Heart left ventricle (tissue), 13 donors: ENCODE measurements around the gene RUNX2.

Source experiments
- CTCF ChIP-seq, 12 donors: fragments of 200-600 bp; sonication (generic) in 4 of 12; IDR thresholded peaks; one replicate each; pipeline versions ENCODE4 v1.5.0 to v1.8.0; 2018 to 2022; ENCODE audit warnings: antibody characterized with exemption in 12 of 12, mild to moderate bottlenecking in 5 of 12
- POLR2A ChIP-seq, 2 donors: fragments of 450-650 bp; IDR thresholded peaks; one replicate each; pipeline ENCODE4 v1.6.1; 2017; ENCODE audit warnings: antibody characterized with exemption in 2 of 2, mild to moderate bottlenecking in 2 of 2, moderate library complexity in 2 of 2
- donor health status: ischemic (EF 13 %, LVEDD 7.1; RV severe dilation, severe dysfunction).
- donor health status: DM: no; HTN: yes; CAD: no.
- donor health status: DM: no; HTN: no; CAD: no.
- donor health status: ischemic (EF 25% LVEDD 6.9; RV normal size, moderate dysfunction).
- donor health status: ischemic (EF 25% LVEDD 5.7; RV mildly dilated, moderate dysfunction).
- donor health status: ischemic (EF 35%, LVEDD 5.7; RV mildly dilated, moderate dysfunction).
- donor health status: nonischemic (EF 11% LVEDD 7.7; RV severe dilation, severe dysfunction).
- donor health status: DM: yes; HTN: yes; CAD: no.
- donor health status: PGD.
- donor health status: ischemic (EF 29% LVEDD 5.4; RV normal size, mild dysfunction).
- donor health status: nonischemic (EF 23%, LVEDD 6.1; RV moderate dilation, normal function).

- TF ChIP-seq CTCF (IDR thresholded peaks at IDR 0.05) (no peak), POLR2A (IDR thresholded peaks at IDR 0.05) (no peak)
These were observed 139.7 kb downstream of the RUNX2 start for GRCh38 chr6:45467853-45468252.
